HCT116 (cell line): ENCODE results near the gene HSPG2. TPM values are rescaled to one million over a fixed set of nuclear protein-coding genes. Genes with fewer than 3 reads are reported as not detected.

Source experiments
- ATAC-seq: fragments of 200-7000 bp; cut with Tn5 transposase; 2 replicates; pipeline ENCODE4 v1.9.1; 2020; ENCODE audit warnings: mild to moderate bottlenecking, moderate library complexity
- BruUV-seq: library from RNA; stranded (reverse); fragments of 400-500 nt; replicated peaks from 2 replicates; lab custom pipeline; 2021; lab: Mats Ljungman, UMichigan
- CTCF ChIA-PET: fragments of 300-600 bp; sonication (Branson Sonifier 250); formaldehyde crosslinking; loops from one replicate; lab custom pipeline; 2021; ENCODE audit warnings: antibody characterized with exemption; lab: Charles Lee
- POLR2A ChIA-PET: fragments of 300-600, 350-600 bp; sonication (Branson Sonifier 250); formaldehyde crosslinking; loops from one replicate; lab custom pipeline; 2021; ENCODE audit warnings: antibody characterized with exemption; lab: Charles Lee
- RAD21 ChIA-PET, 2 experiments: fragments of 300-600 bp; sonication (Branson Sonifier 250); formaldehyde crosslinking; loops; one replicate each; lab custom pipeline; 2023; ENCODE audit warnings: low total read pairs in 2 of 2; ENCODE audit not compliant: uncharacterized antibody in 2 of 2, unreplicated experiment in 2 of 2, low non-redundant PET in 1 of 2; lab: Charles Lee
- DNase-seq: peaks from one replicate; pipeline ENCODE4 v3.0.0-alpha.2; 2010; ENCODE audit warnings: low read depth, low spot score
- H2AFZ ChIP-seq: fragments of 200-600 bp; shearing (Covaris generic), sonication (generic); 2 replicates; pipeline ENCODE4 v1.6.1; 2017; ENCODE audit warnings: low read depth, mixed run types, mixed read lengths, antibody characterized with exemption, low read length; ENCODE audit not compliant: poor library complexity, severe bottlenecking
- H3K27ac ChIP-seq: 2 replicates; pipeline ENCODE4 v1.5.1; 2012; ENCODE audit warnings: low read depth, low read length
- H3K27me3 ChIP-seq: fragments of 200-600 bp; sonication (generic); 2 replicates; pipeline ENCODE4 v1.6.1; 2016; ENCODE audit warnings: mixed run types, low read length, mixed read lengths; ENCODE audit not compliant: insufficient read depth
- H3K36me3 ChIP-seq, 2 experiments: fragments of 200-500 bp in 1 of 2; fragments of 200-600 bp in 1 of 2; sonication (Bioruptor generic) in 1 of 2; sonication (generic) in 1 of 2; 2 replicates each; pipeline versions ENCODE4 v1.5.1 to v1.6.1; 2014 to 2016; ENCODE audit warnings: low read length in 2 of 2, inconsistent platforms in 1 of 2, mixed read lengths in 1 of 2, mixed run types in 1 of 2; ENCODE audit not compliant: insufficient read depth in 2 of 2, control insufficient read depth in 1 of 2
- H3K4me1 ChIP-seq, 2 experiments: fragments of 200-600 bp in 1 of 2; sonication (generic) in 1 of 2; 2 replicates each; pipeline versions ENCODE4 v1.5.1 to v1.6.1; 2012 to 2017; ENCODE audit warnings: low read length in 2 of 2, inconsistent platforms in 1 of 2, mild to moderate bottlenecking in 1 of 2, mixed read lengths in 1 of 2, mixed run types in 1 of 2, moderate library complexity in 1 of 2; ENCODE audit not compliant: insufficient read depth in 2 of 2, control insufficient read depth in 1 of 2
- H3K4me2 ChIP-seq: fragments of 200-600 bp; sonication (generic); 2 replicates; pipeline ENCODE4 v1.6.1; 2017; ENCODE audit warnings: mixed run types, low read length, mixed read lengths
- H3K4me3 ChIP-seq, 2 experiments: fragments of 200-600 bp in 1 of 2; sonication (generic) in 1 of 2; replicated peaks in 1 of 2; 2 replicates each; pipeline ENCODE4 v1.5.1; 2011 to 2016; ENCODE audit warnings: low read length in 2 of 2, control low read depth in 1 of 2, low read depth in 1 of 2, mild to moderate bottlenecking in 1 of 2, mixed read lengths in 1 of 2, mixed run types in 1 of 2
- H3K79me2 ChIP-seq: fragments of 200-600 bp; sonication (generic); 2 replicates; pipeline ENCODE4 v1.6.1; 2017; ENCODE audit warnings: mild to moderate bottlenecking, mixed run types, low read length, moderate library complexity, mixed read lengths; ENCODE audit not compliant: insufficient read depth
- H3K9ac ChIP-seq: fragments of 200-600 bp; sonication (generic); 2 replicates; pipeline ENCODE4 v1.6.1; 2016; ENCODE audit warnings: low read length, mixed read lengths
- H3K9me2 ChIP-seq: fragments of 200-600 bp; sonication (generic), shearing (Covaris generic); 2 replicates; pipeline ENCODE4 v1.6.1; 2017; ENCODE audit warnings: mixed run types, mild to moderate bottlenecking, moderate library complexity; ENCODE audit not compliant: insufficient read depth
- H3K9me3 ChIP-seq, 2 experiments: fragments of 200-500 bp in 1 of 2; fragments of 200-600 bp in 1 of 2; sonication (Bioruptor generic) in 1 of 2; sonication (generic) in 1 of 2; 2 replicates each; pipeline ENCODE4 v1.6.1; 2014 to 2017; ENCODE audit warnings: low read length in 2 of 2, mixed read lengths in 2 of 2, inconsistent platforms in 1 of 2, low read depth in 1 of 2, mild to moderate bottlenecking in 1 of 2, mixed run types in 1 of 2, moderate library complexity in 1 of 2; ENCODE audit not compliant: control insufficient read depth in 1 of 2, insufficient read depth in 1 of 2
- H4K20me1 ChIP-seq: fragments of 200-600 bp; sonication (generic), shearing (Covaris generic); 2 replicates; pipeline ENCODE4 v1.6.1; 2017; ENCODE audit warnings: mixed run types, mild to moderate bottlenecking, moderate library complexity; ENCODE audit not compliant: insufficient read depth
- JUND ChIP-seq: IDR thresholded peaks from 2 replicates; pipeline ENCODE4 v1.6.1; 2012
- MAX ChIP-seq: IDR thresholded peaks from 2 replicates; pipeline ENCODE4 v1.6.1; 2012
- POLR2AphosphoS5 ChIP-seq: IDR thresholded peaks from 2 replicates; pipeline ENCODE4 v1.6.1; 2011; ENCODE audit warnings: mild to moderate bottlenecking, low read depth, low read length, moderate library complexity
- RAD21 ChIP-seq: IDR thresholded peaks from 2 replicates; pipeline ENCODE4 v1.6.1; 2012; ENCODE audit warnings: low read depth, mild to moderate bottlenecking
- SP1 ChIP-seq: IDR thresholded peaks from 2 replicates; pipeline ENCODE4 v1.6.1; 2012; ENCODE audit warnings: low read depth
- YY1 ChIP-seq: IDR thresholded peaks from 2 replicates; pipeline ENCODE4 v1.6.1; 2011; ENCODE audit warnings: low read length, low read depth, moderate library complexity, mild to moderate bottlenecking; ENCODE audit not compliant: insufficient replicate concordance; ENCODE audit errors: extremely low read depth
- ZBTB33 ChIP-seq: IDR thresholded peaks from 2 replicates; pipeline ENCODE4 v1.6.1; 2011; ENCODE audit warnings: mild to moderate bottlenecking, low read length, moderate library complexity; ENCODE audit not compliant: insufficient replicate concordance; ENCODE audit errors: extremely low read depth
- intact Hi-C: fragments of 100-400 bp; cut with micrococcal nuclease; formaldehyde crosslinking; loops from 2 replicates; pipeline ENCODE4 v1.10.0; 2022
- total RNA-seq: library from RNA; stranded (reverse); gene quantifications from one replicate; pipeline ENCODE4 v1.2.1, GENCODE V29; 2021; ENCODE audit not compliant: unreplicated experiment
- TF ChIP-seq, protein P1 (sequence below): IDR thresholded peaks from 2 replicates; pipeline ENCODE4 v1.6.1; 2012; ENCODE audit warnings: low read depth

Gene HSPG2
- total RNA-seq, 1 experiment from 2014 or later = 55.7 TPM

GRCh38 chr1:21773585-21773984, 163.5 kb downstream of the HSPG2 start:
- Histone ChIP-seq H3K4me3 (no peak overlapping the region), H3K36me3 (no peaks in the 10 kb centered on the region), H3K9me2 (no peaks in the 10 kb centered on the region), H3K27me3 (no peaks in the 10 kb centered on the region), H3K4me2 (no peak overlapping the region), H3K9ac (no peak overlapping the region), H3K79me2 (peaks cover 95% of the 10 kb centered on the region), H4K20me1 (0 out of 2 replicates have a peak, but pooled peaks cover 4% of the 10 kb centered on the region), H3K27ac (no peak overlapping the region), H3K9me3 (no peaks in the 10 kb centered on the region), H3K4me1 (no peaks in the 10 kb centered on the region), H2AFZ (no peak overlapping the region)
- RAD21 ChIA-PET = no interaction called here
- CTCF ChIA-PET = no interaction called here
- no TSS peak for BruUV-seq
- POLR2A ChIA-PET = interaction anchor here (1.3 kb wide), 2 partner anchors 8 to 9 kb away, joined by 3 to 4 read pairs; partner anchors contain the start of gene USP48
- ATAC-seq (no peak), DNase-seq (no peak)
- TF ChIP-seq MAX (no peak), SP1 (no peak), JUND (no peak), ZBTB33 (no peak), RAD21 (no peak), YY1 (no peak), POLR2AphosphoS5 (no peak)
- TF ChIP-seq, protein P1, sequence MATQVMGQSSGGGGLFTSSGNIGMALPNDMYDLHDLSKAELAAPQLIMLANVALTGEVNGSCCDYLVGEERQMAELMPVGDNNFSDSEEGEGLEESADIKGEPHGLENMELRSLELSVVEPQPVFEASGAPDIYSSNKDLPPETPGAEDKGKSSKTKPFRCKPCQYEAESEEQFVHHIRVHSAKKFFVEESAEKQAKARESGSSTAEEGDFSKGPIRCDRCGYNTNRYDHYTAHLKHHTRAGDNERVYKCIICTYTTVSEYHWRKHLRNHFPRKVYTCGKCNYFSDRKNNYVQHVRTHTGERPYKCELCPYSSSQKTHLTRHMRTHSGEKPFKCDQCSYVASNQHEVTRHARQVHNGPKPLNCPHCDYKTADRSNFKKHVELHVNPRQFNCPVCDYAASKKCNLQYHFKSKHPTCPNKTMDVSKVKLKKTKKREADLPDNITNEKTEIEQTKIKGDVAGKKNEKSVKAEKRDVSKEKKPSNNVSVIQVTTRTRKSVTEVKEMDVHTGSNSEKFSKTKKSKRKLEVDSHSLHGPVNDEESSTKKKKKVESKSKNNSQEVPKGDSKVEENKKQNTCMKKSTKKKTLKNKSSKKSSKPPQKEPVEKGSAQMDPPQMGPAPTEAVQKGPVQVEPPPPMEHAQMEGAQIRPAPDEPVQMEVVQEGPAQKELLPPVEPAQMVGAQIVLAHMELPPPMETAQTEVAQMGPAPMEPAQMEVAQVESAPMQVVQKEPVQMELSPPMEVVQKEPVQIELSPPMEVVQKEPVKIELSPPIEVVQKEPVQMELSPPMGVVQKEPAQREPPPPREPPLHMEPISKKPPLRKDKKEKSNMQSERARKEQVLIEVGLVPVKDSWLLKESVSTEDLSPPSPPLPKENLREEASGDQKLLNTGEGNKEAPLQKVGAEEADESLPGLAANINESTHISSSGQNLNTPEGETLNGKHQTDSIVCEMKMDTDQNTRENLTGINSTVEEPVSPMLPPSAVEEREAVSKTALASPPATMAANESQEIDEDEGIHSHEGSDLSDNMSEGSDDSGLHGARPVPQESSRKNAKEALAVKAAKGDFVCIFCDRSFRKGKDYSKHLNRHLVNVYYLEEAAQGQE = no peak
- intact Hi-C loops = no loop called here

Other genes starting within 250 kb of the HSPG2 start
- gene USP48, start 154.2 kb downstream of the HSPG2 start, total RNA-seq = 54.8 TPM
- gene LDLRAD2, start 125.0 kb downstream of the HSPG2 start, total RNA-seq = not detected
- 5.3 TPM for gene CELA3B, start 39.7 kb upstream of the HSPG2 start, total RNA-seq
- 9.0 TPM for gene CELA3A, start 64.3 kb upstream of the HSPG2 start, total RNA-seq
- gene CDC42, start 115.4 kb upstream of the HSPG2 start, total RNA-seq = 217 TPM
- 1.5 TPM for gene WNT4, start 205.8 kb upstream of the HSPG2 start, total RNA-seq